HG03045 (cell line): ENCODE data around the gene GLP1R.

ENCODE experiments used
- ATAC-seq: cut with Tn5 transposase; IDR thresholded peaks from one replicate; pipeline ENCODE4 v1.9.1; 2021; ENCODE audit warnings: mild to moderate bottlenecking, moderate library complexity; ENCODE audit not compliant: unreplicated experiment

GLP1R gene

GRCh38 chr6:39043776-39044175 is 4.8 kb upstream of the GLP1R start:
- no peak for ATAC-seq

GRCh38 chr6:39044181-39044580 is 4.4 kb upstream of the GLP1R start:
- no peak for ATAC-seq

GRCh38 chr6:39047434-39048327 is 900 bp upstream of the GLP1R start:
- no peak for ATAC-seq

- ATAC-seq: no peak
Measured at GRCh38 chr6:39049575-39050283, 1.1 kb downstream of the GLP1R start.

GRCh38 chr6:39050453-39051112 is 2.0 kb downstream of the GLP1R start:
- no peak for ATAC-seq

GRCh38 chr6:39051399-39052122 is 3.0 kb downstream of the GLP1R start:
- ATAC-seq: no peak

GRCh38 chr6:39053016-39053624 is 4.5 kb downstream of the GLP1R start:
- ATAC-seq: no peak

- no peak for ATAC-seq
Measured at GRCh38 chr6:39053854-39054576, 5.4 kb downstream of the GLP1R start.

GRCh38 chr6:39054577-39055142 is 6.1 kb downstream of the GLP1R start:
- no peak for ATAC-seq

- no peak for ATAC-seq
Measured at GRCh38 chr6:39055661-39056060, 7.1 kb downstream of the GLP1R start.

GRCh38 chr6:39056191-39056590 is 7.6 kb downstream of the GLP1R start:
- no peak for ATAC-seq

- ATAC-seq: no peak
Measured at GRCh38 chr6:39056681-39057080, 8.1 kb downstream of the GLP1R start.

- no peak for ATAC-seq
Measured at GRCh38 chr6:39057251-39058155, 8.9 kb downstream of the GLP1R start.

- ATAC-seq: no peak
Measured at GRCh38 chr6:39058471-39059147, 10.0 kb downstream of the GLP1R start.

GRCh38 chr6:39059496-39060310 is 11.1 kb downstream of the GLP1R start:
- ATAC-seq: no peak

- no peak for ATAC-seq
Measured at GRCh38 chr6:39060467-39061160, 12.0 kb downstream of the GLP1R start.

- no peak for ATAC-seq
Measured at GRCh38 chr6:39061182-39061581, 12.6 kb downstream of the GLP1R start.
